ENCODE results near the gene CEP72. TPM values are rescaled to one million over a fixed set of nuclear protein-coding genes. Genes with fewer than 3 reads are reported as not detected.
"Not testable (repeated sequence)": the region's sequence is repeated elsewhere in the genome, so short reads cannot be mapped to it uniquely, and the experiment has no call there.

Gene CEP72
- total RNA-seq, 4 donors from 2014 or later, result 2.2 to 33.8 (median 4.5) TPM

GRCh38 chr5:581941-582340, 30.2 kb upstream of the CEP72 start:
- H3K27me3 ChIP-seq, result no peaks in the 10 kb centered on the region
- DNase-seq, result peak in 1 of 3 donors; percentile 3
- TF ChIP-seq, protein P1, sequence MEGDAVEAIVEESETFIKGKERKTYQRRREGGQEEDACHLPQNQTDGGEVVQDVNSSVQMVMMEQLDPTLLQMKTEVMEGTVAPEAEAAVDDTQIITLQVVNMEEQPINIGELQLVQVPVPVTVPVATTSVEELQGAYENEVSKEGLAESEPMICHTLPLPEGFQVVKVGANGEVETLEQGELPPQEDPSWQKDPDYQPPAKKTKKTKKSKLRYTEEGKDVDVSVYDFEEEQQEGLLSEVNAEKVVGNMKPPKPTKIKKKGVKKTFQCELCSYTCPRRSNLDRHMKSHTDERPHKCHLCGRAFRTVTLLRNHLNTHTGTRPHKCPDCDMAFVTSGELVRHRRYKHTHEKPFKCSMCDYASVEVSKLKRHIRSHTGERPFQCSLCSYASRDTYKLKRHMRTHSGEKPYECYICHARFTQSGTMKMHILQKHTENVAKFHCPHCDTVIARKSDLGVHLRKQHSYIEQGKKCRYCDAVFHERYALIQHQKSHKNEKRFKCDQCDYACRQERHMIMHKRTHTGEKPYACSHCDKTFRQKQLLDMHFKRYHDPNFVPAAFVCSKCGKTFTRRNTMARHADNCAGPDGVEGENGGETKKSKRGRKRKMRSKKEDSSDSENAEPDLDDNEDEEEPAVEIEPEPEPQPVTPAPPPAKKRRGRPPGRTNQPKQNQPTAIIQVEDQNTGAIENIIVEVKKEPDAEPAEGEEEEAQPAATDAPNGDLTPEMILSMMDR (IDR thresholded peaks at IDR 0.05), result no peak
- no peak for TF ChIP-seq POLR2A (IDR thresholded peaks at IDR 0.05)
- H3K4me1 ChIP-seq, result no peaks in the 10 kb centered on the region
- no peaks in the 10 kb centered on the region for H3K9me3 ChIP-seq
- H3K36me3 ChIP-seq, result no peaks in the 10 kb centered on the region
- H3K27ac ChIP-seq, result no peak overlapping the region
- no peak overlapping the region for H3K4me3 ChIP-seq

GRCh38 chr5:582445-582844, 29.7 kb upstream of the CEP72 start:
- H3K27ac ChIP-seq, H3K4me3 ChIP-seq, H3K36me3 ChIP-seq, H3K4me1 ChIP-seq, H3K9me3 ChIP-seq, DNase-seq, H3K27me3 ChIP-seq: not testable (repeated sequence)

DNA sequence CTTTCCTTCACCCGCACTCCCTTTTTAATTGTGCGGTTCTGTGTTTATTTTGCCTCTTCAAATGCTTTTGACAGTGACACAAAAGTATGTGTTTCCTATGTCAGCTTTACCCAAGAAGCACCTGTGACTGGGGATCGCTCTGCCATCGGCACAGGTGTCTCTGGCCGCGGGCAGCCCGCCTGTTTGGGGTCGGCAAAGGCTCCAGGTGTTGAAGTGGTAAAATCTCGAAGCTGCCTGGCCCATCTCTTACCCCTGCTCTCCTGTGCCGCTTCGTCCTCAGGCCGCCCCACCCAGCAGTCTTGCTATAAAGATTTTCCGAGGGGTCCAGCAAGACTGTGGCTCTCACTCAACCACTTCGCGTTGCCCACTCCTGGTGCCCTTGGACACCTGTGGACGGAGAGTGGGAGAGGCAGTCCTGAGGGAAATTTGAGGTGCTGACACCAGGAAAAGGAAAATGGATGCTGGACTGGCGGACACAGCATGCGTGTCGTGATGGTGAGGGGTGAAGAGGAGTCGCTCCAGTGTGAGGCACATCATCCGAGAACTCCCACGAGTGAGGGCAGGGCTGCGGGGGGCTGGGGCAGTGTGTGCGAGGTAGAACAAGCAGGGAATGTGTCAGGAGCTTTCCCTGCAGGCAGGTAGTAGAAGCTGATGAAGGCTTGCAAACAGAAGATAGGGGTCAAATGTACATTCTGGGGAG, 29.1 kb upstream of the CEP72 start:
- Histone ChIP-seq H3K4me3 (no peak overlapping the region), H3K27ac (no peak overlapping the region), H3K27me3 (no peaks in the 10 kb centered on the region), H3K36me3 (no peaks in the 10 kb centered on the region), H3K4me1 (no peaks in the 10 kb centered on the region), H3K9me3 (no peaks in the 10 kb centered on the region)
- DNase-seq, result peak in 2 of 3 donors; percentile 12 to 16
- TF ChIP-seq POLR2A (IDR thresholded peaks at IDR 0.05), result no peak
- TF ChIP-seq, protein P1 (IDR thresholded peaks at IDR 0.05), result no peak

DNA sequence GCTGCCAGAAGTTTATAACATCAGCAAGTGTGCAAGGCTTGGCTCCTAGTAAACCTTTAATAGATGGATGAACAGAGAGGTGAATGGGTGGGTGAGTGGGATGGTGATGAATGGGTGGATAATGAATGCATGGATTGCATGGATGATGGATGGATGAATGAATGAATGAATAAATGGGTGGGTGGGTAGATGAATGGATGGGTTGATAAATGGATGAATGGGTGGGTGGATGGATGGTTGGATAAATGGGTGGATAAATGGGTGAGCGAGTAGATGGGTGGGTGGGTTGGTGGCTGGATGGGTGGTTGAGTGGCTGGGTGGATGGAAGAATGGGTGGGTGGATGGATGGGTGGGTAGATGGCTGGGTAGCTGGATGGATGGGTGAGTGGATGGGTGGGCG, 28.5 kb upstream of the CEP72 start:
- Histone ChIP-seq H3K27me3 (no peaks in the 10 kb centered on the region), H3K9me3 (no peaks in the 10 kb centered on the region), H3K27ac (no peak overlapping the region), H3K4me1 (no peaks in the 10 kb centered on the region), H3K4me3 (no peak overlapping the region), H3K36me3 (no peaks in the 10 kb centered on the region)
- TF ChIP-seq POLR2A (IDR thresholded peaks at IDR 0.05), result no peak
- TF ChIP-seq, protein P1 (IDR thresholded peaks at IDR 0.05), result no peak
- DNase-seq, result no peak

DNA sequence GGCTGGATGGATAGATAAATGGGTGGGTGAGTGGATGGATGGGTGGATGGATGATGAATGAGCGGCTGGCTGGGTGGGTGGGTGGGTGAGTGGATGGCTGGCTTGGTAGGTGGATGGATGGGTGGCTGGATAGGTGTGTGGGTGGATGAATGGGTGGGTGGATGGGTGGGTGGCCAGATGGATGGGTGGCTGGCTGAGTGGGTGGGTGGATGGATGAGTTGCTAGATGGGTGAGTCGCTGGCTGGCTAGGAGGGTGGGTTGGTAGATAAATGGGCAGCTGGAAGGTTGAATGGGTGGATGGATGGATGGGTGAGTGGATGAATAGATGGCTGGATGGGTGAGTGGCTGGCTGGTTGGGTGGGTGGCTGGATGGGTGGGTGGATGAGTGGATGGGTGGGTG, 27.9 kb upstream of the CEP72 start:
- H3K4me3 ChIP-seq, result no peak overlapping the region
- no peaks in the 10 kb centered on the region for H3K36me3 ChIP-seq
- no peak overlapping the region for H3K27ac ChIP-seq
- no peaks in the 10 kb centered on the region for H3K9me3 ChIP-seq
- peak in 2 of 3 donors; percentile 4 to 9 for DNase-seq
- no peaks in the 10 kb centered on the region for H3K4me1 ChIP-seq
- no peaks in the 10 kb centered on the region for H3K27me3 ChIP-seq
- TF ChIP-seq, protein P1 (IDR thresholded peaks at IDR 0.05), result no peak
- no peak for TF ChIP-seq POLR2A (IDR thresholded peaks at IDR 0.05)

- Histone ChIP-seq H3K27ac (no peak overlapping the region), H3K4me3 (no peak overlapping the region), H3K27me3 (no peaks in the 10 kb centered on the region), H3K9me3 (no peaks in the 10 kb centered on the region), H3K36me3 (no peaks in the 10 kb centered on the region), H3K4me1 (no peaks in the 10 kb centered on the region)
- TF ChIP-seq, protein P1 (IDR thresholded peaks at IDR 0.05), result no peak
- no peak for TF ChIP-seq POLR2A (IDR thresholded peaks at IDR 0.05)
- DNase-seq, result peak in 1 of 3 donors; percentile 12
Observed at GRCh38 chr5:584846-585245, 27.3 kb upstream of the CEP72 start.
